HL-60 (cell line): Measurements from ENCODE around the gene BAG3.
A peak's percentile ranks its signal among the peaks of the same experiment; 100 is the strongest.

Experiments used
- DNase-seq, 2 experiments: peaks; one replicate each; pipeline ENCODE4 v3.0.0-alpha.2; 2010 to 2020; ENCODE audit warnings: low read depth in 1 of 2, low spot score in 1 of 2
- H3K27ac ChIP-seq: fragments of 250-450 bp; sonication (Bioruptor Pico); replicated peaks from 2 replicates; pipeline ENCODE4 v1.5.1; 2020; ENCODE audit warnings: mild to moderate bottlenecking, moderate library complexity
- H3K27me3 ChIP-seq: fragments of 250-450 bp; sonication (Bioruptor Pico); 2 replicates; pipeline ENCODE4 v1.5.1; 2021; ENCODE audit warnings: mild to moderate bottlenecking, moderate library complexity; ENCODE audit not compliant: insufficient read depth, poor library complexity, severe bottlenecking
- H3K4me3 ChIP-seq: replicated peaks from 2 replicates; pipeline ENCODE4 v1.5.1; 2011; ENCODE audit warnings: mild to moderate bottlenecking, control low read depth, low read length; ENCODE audit not compliant: insufficient read depth
- CTCF ChIP-seq: IDR thresholded peaks from one replicate; pipeline ENCODE4 v1.5.1; 2011; ENCODE audit warnings: low read length, control low read depth, inconsistent platforms; ENCODE audit not compliant: insufficient read depth
- GABPA ChIP-seq: IDR thresholded peaks from 2 replicates; pipeline ENCODE4 v1.6.1; 2012; ENCODE audit warnings: low read depth
- POLR2AphosphoS5 ChIP-seq: IDR thresholded peaks from 2 replicates; pipeline ENCODE4 v1.6.1; 2012; ENCODE audit warnings: low read depth
- REST ChIP-seq: IDR thresholded peaks from 2 replicates; pipeline ENCODE4 v1.6.1; 2012; ENCODE audit warnings: low read depth; ENCODE audit not compliant: insufficient replicate concordance
- SPI1 ChIP-seq: IDR thresholded peaks from 2 replicates; pipeline ENCODE4 v1.6.1; 2012; ENCODE audit warnings: low read depth, mild to moderate bottlenecking, borderline replicate concordance

The BAG3 gene

GRCh38 chr10:119677126-119677525 lies 25.9 kb downstream of the BAG3 start:
- Histone ChIP-seq H3K27ac (no peak overlapping the region), H3K27me3 (no peaks in the 10 kb centered on the region), H3K4me3 (no peak overlapping the region)
- DNase-seq, result no peak
- TF ChIP-seq CTCF (no peak), POLR2AphosphoS5 (no peak), REST (no peak), GABPA (no peak), SPI1 (no peak)

- Histone ChIP-seq H3K4me3 (no peak overlapping the region), H3K27me3 (no peaks in the 10 kb centered on the region), H3K27ac (no peak overlapping the region)
- DNase-seq, result no peak
- TF ChIP-seq POLR2AphosphoS5, result no peak
- TF ChIP-seq CTCF, result no peak
Observed at GRCh38 chr10:119677904-119678755, 26.9 kb downstream of the BAG3 start.

GRCh38 chr10:119679480-119679829 lies 28.3 kb downstream of the BAG3 start:
- Histone ChIP-seq H3K4me3 (no peak overlapping the region), H3K27ac (no peak overlapping the region), H3K27me3 (no peaks in the 10 kb centered on the region)
- TF ChIP-seq REST, result no peak
- TF ChIP-seq POLR2AphosphoS5, result no peak
- TF ChIP-seq CTCF, result no peak
- no peak for TF ChIP-seq SPI1
- TF ChIP-seq GABPA, result no peak
- DNase-seq, result no peak

GRCh38 chr10:119680050-119680449 lies 28.9 kb downstream of the BAG3 start:
- Histone ChIP-seq H3K4me3 (no peak overlapping the region), H3K27ac (no peak overlapping the region), H3K27me3 (no peaks in the 10 kb centered on the region)
- peak in 1 of 2 experiments; percentile 25 for DNase-seq
- TF ChIP-seq SPI1, result peak; percentile 39; the same call in 1 of the 2 replicates
- TF ChIP-seq REST, result no peak
- no peak for TF ChIP-seq GABPA
